Liver (tissue), 9 donors: ENCODE data around the gene OTOGL. TPM values are rescaled to one million over a fixed set of nuclear protein-coding genes. Genes with fewer than 3 reads are reported as not detected.

ENCODE experiments used
- DNase-seq: peaks from one replicate; pipeline ENCODE4 v3.0.0-alpha.2; 2017; ENCODE audit warnings: low spot score
- H3K27ac ChIP-seq, 2 donors: one replicate each; pipeline ENCODE4 v1.7.0; 2013; ENCODE audit warnings: inconsistent platforms in 2 of 2, low read length in 2 of 2, control low read depth in 1 of 2, low read depth in 1 of 2, mild to moderate bottlenecking in 1 of 2
- H3K27me3 ChIP-seq, 4 donors: one replicate each; pipeline versions ENCODE4 v1.6.1 to v1.7.0; 2013; ENCODE audit warnings: low read length in 3 of 4, inconsistent platforms in 1 of 4, mild to moderate bottlenecking in 1 of 4, moderate library complexity in 1 of 4; ENCODE audit not compliant: control insufficient read depth in 4 of 4, insufficient read depth in 4 of 4
- H3K36me3 ChIP-seq, 4 donors: one replicate each; pipeline versions ENCODE4 v1.6.1 to v1.7.0; 2013; ENCODE audit warnings: low read length in 3 of 4, mild to moderate bottlenecking in 3 of 4, low read depth in 1 of 4, moderate library complexity in 1 of 4; ENCODE audit not compliant: control insufficient read depth in 4 of 4, insufficient read depth in 3 of 4
- H3K4me1 ChIP-seq, 4 donors: one replicate each; pipeline versions ENCODE4 v1.6.1 to v1.7.0; 2013; ENCODE audit warnings: low read length in 3 of 4, mild to moderate bottlenecking in 3 of 4, moderate library complexity in 1 of 4; ENCODE audit not compliant: control insufficient read depth in 4 of 4, insufficient read depth in 4 of 4
- H3K4me3 ChIP-seq, 3 donors: one replicate each; pipeline versions ENCODE4 v1.6.1 to v1.7.0; 2013; ENCODE audit warnings: low read length in 3 of 3, control low read depth in 1 of 3, low read depth in 1 of 3, mild to moderate bottlenecking in 1 of 3
- H3K9ac ChIP-seq, 2 donors: one replicate each; pipeline ENCODE4 v1.7.0; 2013; ENCODE audit warnings: low read length in 2 of 2, mild to moderate bottlenecking in 2 of 2, moderate library complexity in 2 of 2, control low read depth in 1 of 2, low read depth in 1 of 2
- H3K9me3 ChIP-seq, 4 donors: one replicate each; pipeline versions ENCODE4 v1.6.1 to v1.7.0; 2013; ENCODE audit warnings: low read length in 3 of 4; ENCODE audit not compliant: control insufficient read depth in 4 of 4
- EGR1 ChIP-seq, 2 donors: IDR thresholded peaks; 2 replicates each; pipeline ENCODE4 v1.6.1; 2016 to 2018; ENCODE audit warnings: antibody characterized with exemption in 2 of 2, low read depth in 2 of 2
- FOXA1 ChIP-seq: IDR thresholded peaks from 2 replicates; pipeline ENCODE4 v1.6.1; 2016; ENCODE audit warnings: antibody characterized with exemption
- GABPA ChIP-seq, 2 donors: IDR thresholded peaks in 1 of 2; conservative IDR thresholded peaks in 1 of 2; 2 replicates each; pipeline ENCODE4 v1.6.1; 2016; ENCODE audit warnings: antibody characterized with exemption in 2 of 2, mild to moderate bottlenecking in 1 of 2, moderate library complexity in 1 of 2
- HNF4A ChIP-seq, 2 donors: conservative IDR thresholded peaks; 2 replicates each; pipeline ENCODE4 v1.6.1; 2016; ENCODE audit warnings: antibody characterized with exemption in 2 of 2, mild to moderate bottlenecking in 2 of 2
- HNF4G ChIP-seq: IDR thresholded peaks from 2 replicates; pipeline ENCODE4 v1.6.1; 2016; ENCODE audit warnings: antibody characterized with exemption
- NR2F2 ChIP-seq: IDR thresholded peaks from 2 replicates; pipeline ENCODE4 v1.6.1; 2016; ENCODE audit warnings: antibody characterized with exemption
- RAD21 ChIP-seq, 2 donors: IDR thresholded peaks; 2 replicates each; pipeline ENCODE4 v1.6.1; 2016; ENCODE audit warnings: antibody characterized with exemption in 2 of 2, mild to moderate bottlenecking in 2 of 2
- RXRA ChIP-seq, 2 donors: IDR thresholded peaks; 2 replicates each; pipeline ENCODE4 v1.6.1; 2017 to 2018; ENCODE audit warnings: antibody characterized with exemption in 2 of 2, mild to moderate bottlenecking in 1 of 2
- SP1 ChIP-seq: IDR thresholded peaks from 2 replicates; pipeline ENCODE4 v1.6.1; 2018; ENCODE audit warnings: antibody characterized with exemption, mild to moderate bottlenecking
- TAF1 ChIP-seq: conservative IDR thresholded peaks from 2 replicates; pipeline ENCODE4 v1.6.1; 2016; ENCODE audit warnings: antibody characterized with exemption, mild to moderate bottlenecking
- YY1 ChIP-seq: IDR thresholded peaks from 2 replicates; pipeline ENCODE4 v1.6.1; 2016; ENCODE audit warnings: antibody characterized with exemption, mild to moderate bottlenecking
- WGBS: extraction: QIAGEN DNeasy Blood & Tissue Kit; methylation state at CpG from one replicate; pipeline ENCODE4 v1.1.7; 2013; 5-methylcytosine and 5-hydroxymethylcytosine counted together
- polyA plus RNA-seq, 2 donors: library from polyadenylated mRNA; stranded (reverse) in 1 of 2; unstranded in 1 of 2; fragments of 200-250 nt in 1 of 2; fragments of >200 nt in 1 of 2; fragmentation: Nextera tagmentation in 1 of 2; extraction: Ambion mirVana in 1 of 2; gene quantifications; one replicate each; pipeline versions ENCODE4 v1.2.1 to v1.2.3, GENCODE V29; 2013 to 2015
- total RNA-seq, 2 donors: library from RNA; depleted of rRNA; stranded (reverse); fragments of >200 nt; gene quantifications; one replicate each; pipeline ENCODE4 v1.2.3, GENCODE V29; 2014
- TF ChIP-seq, protein P1 (sequence below): IDR thresholded peaks from 2 replicates; pipeline ENCODE4 v1.6.1; 2016; ENCODE audit warnings: antibody characterized with exemption, mild to moderate bottlenecking
- TF ChIP-seq, protein P2 (sequence below): fragments of 150-350 bp; IDR thresholded peaks from 2 replicates; pipeline ENCODE4 v1.5.1; 2017; ENCODE audit warnings: improper control_type of control experiment, low read depth, low read length; ENCODE audit not compliant: missing input control
- TF ChIP-seq, protein P3 (sequence below): IDR thresholded peaks from 2 replicates; pipeline ENCODE4 v1.6.1; 2016; ENCODE audit warnings: antibody characterized with exemption
- TF ChIP-seq, protein P4 (sequence below): IDR thresholded peaks from 2 replicates; pipeline ENCODE4 v1.6.1; 2016; ENCODE audit warnings: antibody characterized with exemption
- TF ChIP-seq, protein P5 (sequence below): IDR thresholded peaks from 2 replicates; pipeline ENCODE4 v1.6.1; 2016; ENCODE audit warnings: antibody characterized with exemption
- donor health status: healthy.
- donor health status: healthy.
- donor health status: healthy.
- donor health status: healthy.
- donor health status: healthy.

OTOGL gene
- total and polyA plus RNA-seq, 4 donors: 0.01 to 0.09 (median 0.08) TPM; not detected in 1

DNA sequence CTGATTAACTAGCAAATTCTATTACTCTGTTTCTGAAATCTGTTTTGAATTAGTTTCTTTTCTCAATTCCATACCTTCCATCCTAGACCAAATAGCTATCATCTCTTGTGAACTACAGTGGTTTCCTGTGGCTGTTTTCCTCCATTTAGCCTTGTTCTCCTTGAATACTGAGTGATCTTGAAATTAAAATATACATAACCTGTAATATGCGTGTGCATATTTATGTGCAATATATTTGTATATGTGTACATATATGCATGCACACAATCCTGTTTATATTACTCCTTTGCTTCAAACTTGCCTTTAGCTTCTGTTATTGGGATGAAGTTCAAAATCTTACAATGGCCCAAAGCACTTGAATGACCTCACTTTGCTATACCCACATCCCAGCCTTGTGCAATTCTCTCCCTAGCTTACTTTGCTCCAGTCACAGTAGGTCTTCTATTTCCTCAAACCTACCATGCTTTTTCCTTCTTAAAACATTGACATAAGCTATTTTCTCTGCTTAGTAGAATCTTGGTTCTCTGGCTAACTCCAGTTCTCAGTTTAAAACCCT, 99.5 kb downstream of the OTOGL start:
- Histone ChIP-seq H3K4me1 (no peaks in the 10 kb centered on the region), H3K27ac (no peak overlapping the region), H3K4me3 (no peak overlapping the region), H3K9me3 (no peaks in the 10 kb centered on the region), H3K36me3 (no peaks in the 10 kb centered on the region), H3K27me3 (no peaks in the 10 kb centered on the region), H3K9ac (no peak overlapping the region)
- no peak for TF ChIP-seq EGR1 (IDR thresholded peaks at IDR 0.05; ENCODE audit: low read depth in 2 of 2)
- no peak for TF ChIP-seq NR2F2
- TF ChIP-seq, protein P1, sequence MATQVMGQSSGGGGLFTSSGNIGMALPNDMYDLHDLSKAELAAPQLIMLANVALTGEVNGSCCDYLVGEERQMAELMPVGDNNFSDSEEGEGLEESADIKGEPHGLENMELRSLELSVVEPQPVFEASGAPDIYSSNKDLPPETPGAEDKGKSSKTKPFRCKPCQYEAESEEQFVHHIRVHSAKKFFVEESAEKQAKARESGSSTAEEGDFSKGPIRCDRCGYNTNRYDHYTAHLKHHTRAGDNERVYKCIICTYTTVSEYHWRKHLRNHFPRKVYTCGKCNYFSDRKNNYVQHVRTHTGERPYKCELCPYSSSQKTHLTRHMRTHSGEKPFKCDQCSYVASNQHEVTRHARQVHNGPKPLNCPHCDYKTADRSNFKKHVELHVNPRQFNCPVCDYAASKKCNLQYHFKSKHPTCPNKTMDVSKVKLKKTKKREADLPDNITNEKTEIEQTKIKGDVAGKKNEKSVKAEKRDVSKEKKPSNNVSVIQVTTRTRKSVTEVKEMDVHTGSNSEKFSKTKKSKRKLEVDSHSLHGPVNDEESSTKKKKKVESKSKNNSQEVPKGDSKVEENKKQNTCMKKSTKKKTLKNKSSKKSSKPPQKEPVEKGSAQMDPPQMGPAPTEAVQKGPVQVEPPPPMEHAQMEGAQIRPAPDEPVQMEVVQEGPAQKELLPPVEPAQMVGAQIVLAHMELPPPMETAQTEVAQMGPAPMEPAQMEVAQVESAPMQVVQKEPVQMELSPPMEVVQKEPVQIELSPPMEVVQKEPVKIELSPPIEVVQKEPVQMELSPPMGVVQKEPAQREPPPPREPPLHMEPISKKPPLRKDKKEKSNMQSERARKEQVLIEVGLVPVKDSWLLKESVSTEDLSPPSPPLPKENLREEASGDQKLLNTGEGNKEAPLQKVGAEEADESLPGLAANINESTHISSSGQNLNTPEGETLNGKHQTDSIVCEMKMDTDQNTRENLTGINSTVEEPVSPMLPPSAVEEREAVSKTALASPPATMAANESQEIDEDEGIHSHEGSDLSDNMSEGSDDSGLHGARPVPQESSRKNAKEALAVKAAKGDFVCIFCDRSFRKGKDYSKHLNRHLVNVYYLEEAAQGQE: no peak
- TF ChIP-seq, protein P2, sequence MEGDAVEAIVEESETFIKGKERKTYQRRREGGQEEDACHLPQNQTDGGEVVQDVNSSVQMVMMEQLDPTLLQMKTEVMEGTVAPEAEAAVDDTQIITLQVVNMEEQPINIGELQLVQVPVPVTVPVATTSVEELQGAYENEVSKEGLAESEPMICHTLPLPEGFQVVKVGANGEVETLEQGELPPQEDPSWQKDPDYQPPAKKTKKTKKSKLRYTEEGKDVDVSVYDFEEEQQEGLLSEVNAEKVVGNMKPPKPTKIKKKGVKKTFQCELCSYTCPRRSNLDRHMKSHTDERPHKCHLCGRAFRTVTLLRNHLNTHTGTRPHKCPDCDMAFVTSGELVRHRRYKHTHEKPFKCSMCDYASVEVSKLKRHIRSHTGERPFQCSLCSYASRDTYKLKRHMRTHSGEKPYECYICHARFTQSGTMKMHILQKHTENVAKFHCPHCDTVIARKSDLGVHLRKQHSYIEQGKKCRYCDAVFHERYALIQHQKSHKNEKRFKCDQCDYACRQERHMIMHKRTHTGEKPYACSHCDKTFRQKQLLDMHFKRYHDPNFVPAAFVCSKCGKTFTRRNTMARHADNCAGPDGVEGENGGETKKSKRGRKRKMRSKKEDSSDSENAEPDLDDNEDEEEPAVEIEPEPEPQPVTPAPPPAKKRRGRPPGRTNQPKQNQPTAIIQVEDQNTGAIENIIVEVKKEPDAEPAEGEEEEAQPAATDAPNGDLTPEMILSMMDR: no peak
- TF ChIP-seq SP1: no peak
- 97% methylated on average over 1 of the region's 1 CpG for WGBS
- DNase-seq: no peak

DNA sequence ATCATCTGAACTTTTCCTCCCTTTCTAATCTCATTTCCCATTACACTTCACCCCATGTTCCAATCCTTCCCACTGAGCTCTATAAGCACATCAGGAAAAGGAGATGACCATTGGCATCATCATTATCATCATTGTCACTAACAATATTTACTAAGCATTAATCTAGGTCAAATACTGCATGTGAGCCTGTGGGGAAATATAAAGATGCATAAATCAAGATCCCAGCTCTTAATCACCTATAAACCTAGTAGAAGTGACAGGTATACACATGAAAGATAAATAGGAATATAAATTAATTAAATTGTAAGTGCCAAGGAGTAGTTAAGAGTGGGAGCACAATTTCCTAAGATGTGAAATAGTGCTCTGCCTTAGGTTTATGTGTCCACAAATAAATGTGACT, 100.6 kb downstream of the OTOGL start:
- TF ChIP-seq HNF4A (conservative IDR thresholded peaks at IDR 0.05) (no peak), RAD21 (IDR thresholded peaks at IDR 0.05) (no peak), FOXA1 (no peak), HNF4G (no peak), SP1 (no peak), GABPA (IDR thresholded peaks at IDR 0.05 in 1 of 2, conservative IDR thresholded peaks at IDR 0.05 in 1 of 2) (no peak), TAF1 (no peak), YY1 (no peak), RXRA (IDR thresholded peaks at IDR 0.05) (no peak), NR2F2 (no peak)
- TF ChIP-seq, protein P3, sequence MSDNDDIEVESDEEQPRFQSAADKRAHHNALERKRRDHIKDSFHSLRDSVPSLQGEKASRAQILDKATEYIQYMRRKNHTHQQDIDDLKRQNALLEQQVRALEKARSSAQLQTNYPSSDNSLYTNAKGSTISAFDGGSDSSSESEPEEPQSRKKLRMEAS: no peak
- TF ChIP-seq, protein P4, sequence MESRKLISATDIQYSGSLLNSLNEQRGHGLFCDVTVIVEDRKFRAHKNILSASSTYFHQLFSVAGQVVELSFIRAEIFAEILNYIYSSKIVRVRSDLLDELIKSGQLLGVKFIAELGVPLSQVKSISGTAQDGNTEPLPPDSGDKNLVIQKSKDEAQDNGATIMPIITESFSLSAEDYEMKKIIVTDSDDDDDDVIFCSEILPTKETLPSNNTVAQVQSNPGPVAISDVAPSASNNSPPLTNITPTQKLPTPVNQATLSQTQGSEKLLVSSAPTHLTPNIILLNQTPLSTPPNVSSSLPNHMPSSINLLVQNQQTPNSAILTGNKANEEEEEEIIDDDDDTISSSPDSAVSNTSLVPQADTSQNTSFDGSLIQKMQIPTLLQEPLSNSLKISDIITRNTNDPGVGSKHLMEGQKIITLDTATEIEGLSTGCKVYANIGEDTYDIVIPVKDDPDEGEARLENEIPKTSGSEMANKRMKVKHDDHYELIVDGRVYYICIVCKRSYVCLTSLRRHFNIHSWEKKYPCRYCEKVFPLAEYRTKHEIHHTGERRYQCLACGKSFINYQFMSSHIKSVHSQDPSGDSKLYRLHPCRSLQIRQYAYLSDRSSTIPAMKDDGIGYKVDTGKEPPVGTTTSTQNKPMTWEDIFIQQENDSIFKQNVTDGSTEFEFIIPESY: no peak
- TF ChIP-seq, protein P2: no peak
- TF ChIP-seq, protein P5, sequence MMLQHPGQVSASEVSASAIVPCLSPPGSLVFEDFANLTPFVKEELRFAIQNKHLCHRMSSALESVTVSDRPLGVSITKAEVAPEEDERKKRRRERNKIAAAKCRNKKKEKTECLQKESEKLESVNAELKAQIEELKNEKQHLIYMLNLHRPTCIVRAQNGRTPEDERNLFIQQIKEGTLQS: no peak
- no peaks in the 10 kb centered on the region for H3K36me3 ChIP-seq
- H3K9ac ChIP-seq: no peak overlapping the region
- H3K9me3 ChIP-seq: no peaks in the 10 kb centered on the region
- H3K4me1 ChIP-seq: no peaks in the 10 kb centered on the region
- no peak for DNase-seq
- H3K4me3 ChIP-seq: no peak overlapping the region
- no peaks in the 10 kb centered on the region for H3K27me3 ChIP-seq
- no peak overlapping the region for H3K27ac ChIP-seq
